NCI-H1092 (cell line): ENCODE measurements around the gene RCOR3.
A peak's percentile ranks its signal among the peaks of the same experiment; 100 is the strongest.

Experiments
- DNase-seq: peaks from one replicate; lab custom pipeline; 2025; lab: John Stamatoyannopoulos, UW

RCOR3 gene

DNA sequence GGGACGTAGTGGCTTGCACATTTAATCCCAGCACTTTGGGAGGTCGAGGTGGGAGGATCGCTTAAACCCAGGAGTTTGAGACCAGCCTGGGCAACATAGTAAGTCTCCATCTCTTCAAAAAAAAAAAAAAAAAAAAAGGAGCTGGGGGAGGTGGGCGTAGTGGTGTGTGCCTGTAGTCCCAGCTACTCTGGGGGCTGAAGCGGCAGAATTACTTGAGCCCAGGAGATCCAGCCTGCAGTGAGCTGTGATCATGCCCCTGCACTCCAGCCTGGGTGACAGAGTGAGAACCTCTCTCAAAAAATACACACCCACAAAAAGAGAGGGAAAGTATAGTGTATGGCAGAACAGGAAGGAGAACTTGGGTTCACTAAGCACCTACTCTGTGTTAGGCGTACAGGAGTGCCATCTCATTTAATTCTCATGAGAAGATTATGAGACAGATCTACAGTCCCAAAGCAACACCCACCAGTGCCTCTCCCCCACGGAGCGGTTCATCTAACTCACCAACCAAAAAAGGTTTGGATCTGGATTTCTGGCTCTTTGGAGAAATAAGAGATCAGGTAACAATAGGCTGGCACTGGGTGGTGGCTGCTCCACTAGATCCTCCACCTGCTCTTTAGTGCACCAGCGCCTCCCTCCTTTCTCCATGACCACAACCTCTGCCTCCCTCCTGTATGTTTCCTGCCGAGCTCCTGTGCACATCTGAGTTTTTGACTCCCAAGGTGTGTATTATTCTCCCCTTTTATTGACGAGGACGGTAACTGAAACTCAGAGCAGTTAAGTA, 66.0 kb downstream of the RCOR3 start:
- no peak for DNase-seq

DNA sequence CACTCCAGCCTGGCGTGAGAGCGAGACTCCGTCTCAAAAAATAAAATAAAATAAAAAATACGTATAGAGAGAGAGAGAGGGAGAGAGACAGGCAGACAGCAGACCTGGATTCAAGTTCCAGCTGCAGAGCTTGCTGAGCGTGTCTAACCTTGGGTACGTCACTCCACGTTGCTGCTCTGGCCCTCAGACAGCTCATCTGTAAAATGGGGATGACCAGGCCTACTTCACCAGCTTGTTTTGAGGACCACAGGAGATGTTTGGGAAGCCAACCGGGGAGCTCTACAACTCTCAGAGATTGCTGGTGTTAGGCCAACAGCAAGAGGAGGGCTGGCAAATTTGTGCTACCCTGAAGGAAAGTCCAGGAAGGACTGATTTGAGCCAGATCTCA, 67.0 kb downstream of the RCOR3 start:
- no peak for DNase-seq

DNA sequence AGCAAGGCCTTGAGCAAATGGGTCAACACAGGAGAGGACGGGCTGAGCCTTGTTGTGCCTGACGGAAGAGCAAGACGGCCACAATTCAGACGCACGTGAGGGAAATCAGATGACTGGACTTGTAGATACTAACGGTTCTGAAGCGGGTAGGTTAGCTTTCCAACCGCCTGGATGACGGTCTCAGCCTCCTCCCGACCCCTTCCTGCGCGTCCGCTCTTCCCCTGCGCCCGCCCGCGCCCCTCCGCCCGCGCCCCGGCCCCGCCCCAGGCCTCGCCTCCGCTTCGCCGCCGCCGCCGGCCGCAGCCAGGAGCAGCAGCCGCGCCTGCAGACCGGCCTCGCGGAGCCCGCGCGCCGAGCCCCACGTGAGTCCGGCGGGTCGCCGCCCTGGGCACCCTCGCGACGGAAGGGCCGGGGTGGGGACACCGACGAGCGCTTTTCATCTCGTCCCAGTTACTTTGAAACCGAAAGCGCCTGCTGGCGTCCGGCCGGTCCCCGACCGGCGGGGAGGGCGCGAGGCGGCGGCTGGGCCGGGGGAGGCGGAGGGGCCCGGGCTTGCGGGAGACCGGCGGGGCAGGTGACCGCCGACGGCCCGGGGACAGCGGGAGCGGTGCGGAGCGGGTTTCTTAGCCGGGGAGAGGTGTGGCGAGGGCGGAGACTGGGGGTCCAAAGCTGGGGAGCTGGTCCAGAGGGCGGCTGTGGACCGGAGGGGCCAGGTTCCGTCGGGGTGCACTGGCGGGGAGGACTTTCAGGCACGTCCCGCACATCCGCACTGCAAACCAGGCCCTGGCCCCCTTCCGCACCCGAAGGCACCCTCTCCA, 67.6 kb downstream of the RCOR3 start, which contains the start of gene TRAF5:
TSS of gene TRAF5 (plus strand) at position 306 of the 818 bp plus-strand sequence. CDS start 26,407 bp downstream, outside the sequence.
- DNase-seq: peak; percentile 31

DNA sequence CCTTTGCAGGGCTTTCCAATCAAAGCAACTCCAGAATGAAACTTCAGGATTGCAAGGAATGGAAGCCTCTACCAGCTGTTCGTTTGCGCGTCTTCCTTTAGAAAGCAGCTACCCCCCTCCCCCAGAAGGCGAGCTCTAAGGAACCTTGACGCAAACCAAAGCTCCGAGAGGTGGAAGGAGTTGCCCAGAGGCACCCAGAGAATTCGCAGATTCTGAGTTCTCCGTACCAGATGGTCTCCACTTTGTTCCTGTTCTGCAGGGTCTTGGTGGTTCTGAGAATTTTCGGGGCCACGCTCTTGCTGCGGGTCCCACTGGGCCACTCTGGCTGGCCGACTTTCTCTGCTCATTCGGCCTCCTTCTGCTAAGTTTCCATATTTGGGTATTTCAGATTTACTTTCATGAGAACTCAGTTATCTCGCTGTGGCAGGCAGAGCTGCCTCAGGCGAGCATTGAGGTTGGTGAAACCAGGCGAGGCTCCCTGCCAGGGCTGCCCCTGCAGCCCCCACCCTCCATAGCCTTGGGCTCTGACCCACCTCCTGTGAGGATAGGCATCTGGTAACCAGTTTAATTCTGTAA, 68.3 kb downstream of the RCOR3 start:
- no peak for DNase-seq

DNA sequence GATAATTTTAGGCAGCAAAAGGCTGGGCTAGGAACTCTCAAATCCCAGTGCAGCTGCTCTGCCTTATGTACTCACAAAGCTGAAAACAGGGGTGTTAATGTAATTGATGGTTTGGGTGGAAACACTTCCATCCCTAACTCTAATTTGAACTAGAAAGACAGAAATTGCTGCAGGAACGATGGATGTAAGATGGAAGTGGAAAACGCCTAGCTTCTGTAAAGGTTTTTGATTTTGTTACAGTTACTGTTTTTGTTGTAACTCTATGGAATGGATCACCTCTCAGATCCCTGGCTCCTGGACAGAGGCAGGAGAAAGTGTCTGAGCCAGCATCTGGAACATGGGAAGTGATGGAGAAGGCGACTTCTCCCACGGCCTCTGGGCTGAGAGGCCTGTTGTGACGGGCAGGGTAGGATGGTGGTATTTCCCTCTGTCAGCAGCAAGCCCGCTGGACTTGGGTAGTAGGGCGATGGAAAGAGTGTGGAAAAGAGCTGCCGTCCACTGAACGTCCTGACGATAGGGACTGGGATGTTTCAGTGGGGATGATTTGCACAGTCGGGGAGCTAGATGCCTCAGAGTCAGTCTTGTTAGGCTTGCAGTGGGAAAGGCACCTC, 69.0 kb downstream of the RCOR3 start:
- DNase-seq: no peak

DNA sequence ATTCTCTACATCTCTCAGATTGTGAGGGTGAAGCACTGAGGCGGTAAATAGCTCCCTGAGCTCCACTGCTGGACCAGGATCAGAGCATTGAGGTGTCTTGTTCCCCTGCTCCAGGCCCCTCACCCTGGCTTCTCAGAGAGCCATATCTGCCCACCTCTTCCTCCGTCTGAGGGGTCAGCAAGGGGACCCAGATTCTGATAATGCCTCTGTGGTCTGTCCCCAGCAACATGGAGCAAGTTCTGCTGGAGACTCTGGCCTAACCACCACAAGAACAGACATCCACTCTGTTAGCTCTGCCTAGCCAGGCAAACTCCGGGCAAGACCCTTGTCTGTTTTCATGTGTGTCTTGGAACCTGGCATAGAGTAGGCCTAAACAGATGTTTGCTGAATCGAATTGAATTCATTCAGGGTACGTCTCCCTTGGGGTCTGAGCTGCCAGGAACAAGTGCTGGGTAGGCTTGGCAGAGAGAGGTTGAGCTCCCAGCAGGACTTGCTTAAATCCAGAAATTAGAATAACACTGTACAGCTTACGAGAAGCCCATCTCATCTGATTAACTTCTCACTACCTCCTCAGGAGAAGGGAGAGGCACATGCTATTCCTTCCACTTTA, 69.8 kb downstream of the RCOR3 start:
- DNase-seq: no peak

DNA sequence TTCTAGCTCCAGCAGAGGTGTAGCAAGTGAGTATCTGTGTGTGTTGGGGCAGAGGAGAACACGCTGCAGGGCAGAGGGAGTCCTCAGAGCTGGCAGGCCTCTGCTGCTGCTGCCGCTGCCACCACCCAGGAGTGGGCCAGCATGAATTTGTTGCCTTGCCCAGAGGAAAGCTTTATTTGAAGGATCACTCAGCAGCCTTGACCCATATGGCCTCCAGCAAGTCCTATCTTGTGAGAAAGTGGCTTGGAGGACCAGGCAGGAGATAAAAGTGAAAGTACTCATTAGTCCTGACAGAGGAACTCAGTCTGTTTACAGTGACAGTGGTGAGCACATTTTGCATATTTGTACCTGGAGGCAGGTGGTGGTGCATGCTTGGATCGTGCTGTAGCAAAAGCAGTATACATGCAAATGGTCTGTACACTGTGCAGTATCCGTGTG, 70.6 kb downstream of the RCOR3 start:
- no peak for DNase-seq

DNA sequence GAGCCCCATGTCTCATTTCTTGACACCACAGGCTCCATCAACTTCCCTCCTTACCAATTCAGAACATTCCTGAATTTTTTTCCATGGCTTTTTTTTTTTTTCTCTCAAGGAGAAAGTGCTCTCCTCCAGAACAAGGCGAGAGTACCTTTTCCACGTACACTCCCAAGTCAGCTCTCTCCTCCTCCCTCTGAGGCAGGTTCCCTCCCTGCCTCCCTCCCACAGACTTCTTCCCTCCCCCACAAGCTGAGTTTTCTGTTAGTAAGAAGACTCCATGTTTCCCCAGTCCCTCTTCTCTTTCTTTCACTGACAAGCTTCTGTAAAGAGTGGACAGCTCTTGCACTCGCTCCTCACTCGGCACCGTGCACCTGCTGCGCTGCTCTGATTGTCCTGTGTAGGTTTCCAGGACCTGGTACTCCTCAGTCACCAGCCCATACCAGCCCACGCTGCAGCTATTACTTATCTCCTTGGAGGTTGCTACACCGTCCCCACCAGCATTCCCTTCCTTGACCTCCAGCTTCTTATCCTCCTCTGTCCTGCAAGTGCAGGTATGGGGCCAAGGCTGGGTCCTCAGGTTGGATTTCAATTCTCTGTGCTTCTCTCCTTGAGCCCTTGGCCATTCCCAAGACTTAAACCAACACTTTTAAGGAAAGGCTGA, 71.2 kb downstream of the RCOR3 start:
- no peak for DNase-seq

DNA sequence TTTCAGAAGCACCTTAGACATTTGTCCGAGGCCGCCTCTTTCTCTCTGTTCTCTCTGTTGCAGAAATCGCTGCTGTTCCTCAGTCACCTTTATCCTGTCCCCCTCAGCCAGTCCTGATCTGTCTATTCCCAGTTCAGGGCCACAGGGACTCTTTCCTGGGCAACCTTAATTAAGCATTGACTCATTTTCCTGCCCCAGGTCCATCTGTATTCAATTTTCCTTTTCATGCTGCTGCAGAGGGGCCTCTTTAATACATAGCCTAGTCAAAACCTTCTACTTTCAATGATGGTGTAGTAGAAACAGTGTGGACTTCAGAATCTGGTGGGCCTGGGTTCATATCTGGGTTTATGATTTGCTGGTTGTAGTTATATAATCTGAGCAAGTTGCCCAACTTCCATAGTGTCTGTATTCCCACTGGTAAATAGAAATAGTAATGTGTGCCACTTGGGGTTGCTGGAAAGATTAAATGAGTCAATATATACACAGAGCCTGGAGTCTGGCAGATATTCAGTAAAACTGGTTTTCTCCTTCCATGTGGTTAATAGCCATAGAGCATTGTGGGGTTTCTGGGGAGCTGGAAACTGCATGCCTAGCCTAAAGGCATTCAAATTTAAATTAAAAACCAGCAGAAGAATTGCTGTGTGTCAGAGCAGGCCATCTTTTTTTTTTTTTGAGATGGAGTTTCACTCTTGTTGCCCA, 72.0 kb downstream of the RCOR3 start:
- no peak for DNase-seq

DNA sequence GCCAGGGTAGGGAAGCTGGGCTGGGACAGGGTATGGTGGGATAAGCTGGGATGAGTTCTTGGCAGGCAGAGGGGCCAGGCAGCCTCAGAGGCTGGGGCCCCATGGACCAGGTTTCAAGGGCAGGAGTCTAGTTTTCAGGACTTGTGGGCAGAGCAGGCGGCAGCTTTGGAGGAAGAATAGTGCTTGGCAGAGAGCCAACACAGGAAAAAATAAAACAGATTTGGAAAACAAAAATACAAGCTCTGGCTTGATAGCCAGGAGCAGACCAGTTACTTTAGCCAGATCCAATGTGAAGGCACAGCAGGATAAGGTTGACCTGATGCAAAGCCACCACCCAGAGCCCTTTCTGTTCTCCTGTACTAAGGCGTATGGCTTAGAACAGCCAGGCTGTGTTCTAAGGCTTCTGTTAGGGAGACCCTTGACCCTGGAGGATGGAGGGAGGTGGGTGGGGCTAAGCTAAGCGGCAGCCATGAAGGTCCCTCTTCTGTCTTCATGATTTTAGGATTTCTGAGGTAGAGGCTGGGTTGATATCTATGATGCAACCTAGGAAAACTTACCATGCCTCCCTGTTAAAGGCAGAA, 73.0 kb downstream of the RCOR3 start:
- DNase-seq: no peak

DNA sequence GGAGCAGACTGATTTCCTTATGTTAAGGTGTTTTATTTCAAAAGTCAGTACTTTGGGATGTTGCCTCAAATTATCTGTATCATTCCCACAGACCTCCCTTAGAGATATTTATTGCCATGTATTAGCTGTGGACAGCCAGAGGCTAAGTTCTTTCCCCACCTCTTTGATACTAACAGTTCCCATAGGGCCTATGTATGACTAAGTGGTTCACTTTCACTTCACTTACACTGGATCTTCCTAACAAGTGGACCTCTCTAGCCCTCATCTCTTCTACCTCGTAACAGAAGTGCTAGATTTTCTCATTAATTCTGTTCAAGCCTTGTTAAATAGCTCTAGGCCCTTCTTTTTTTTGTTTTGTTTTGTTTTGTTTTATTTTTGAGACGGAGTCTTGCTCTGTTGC, 73.7 kb downstream of the RCOR3 start:
- no peak for DNase-seq

DNA sequence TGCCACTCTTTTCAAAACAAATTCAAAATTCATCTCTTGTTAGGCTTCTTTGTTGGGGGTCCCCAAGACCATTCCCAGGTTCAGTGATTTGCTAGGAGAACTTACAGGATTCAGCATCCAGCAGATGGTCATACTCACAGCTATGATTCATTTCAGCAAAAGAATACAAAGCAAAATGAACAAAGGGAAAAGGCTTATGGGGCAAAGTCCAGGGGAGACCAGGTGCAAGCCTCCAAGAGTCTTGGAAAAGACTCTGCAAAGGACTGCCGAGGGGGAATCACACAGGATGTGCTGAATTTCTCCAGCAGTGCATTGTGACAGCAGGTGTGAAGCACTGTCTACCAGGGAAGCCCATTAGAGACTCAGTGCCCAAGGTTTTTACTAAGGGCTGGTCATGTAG, 74.7 kb downstream of the RCOR3 start:
- no peak for DNase-seq

DNA sequence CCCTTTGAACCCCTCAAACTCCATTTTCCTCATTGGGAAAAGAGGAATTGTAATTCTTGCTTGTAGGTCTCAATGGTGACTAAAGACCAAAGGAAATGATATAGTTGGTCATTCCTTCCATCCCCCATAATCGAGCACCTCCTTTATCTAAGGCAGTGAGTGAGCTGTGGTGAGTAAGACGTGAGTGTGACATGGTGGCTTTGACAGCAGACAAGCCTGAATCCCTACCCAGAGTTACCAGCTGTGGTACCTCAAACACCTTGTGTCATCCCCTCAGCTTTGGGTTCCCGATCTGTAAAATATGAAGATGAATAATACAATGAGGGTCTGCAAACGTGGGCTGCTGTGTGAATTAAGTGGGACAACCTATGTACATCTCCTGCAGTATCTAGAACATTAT, 75.8 kb downstream of the RCOR3 start:
- DNase-seq: no peak

DNA sequence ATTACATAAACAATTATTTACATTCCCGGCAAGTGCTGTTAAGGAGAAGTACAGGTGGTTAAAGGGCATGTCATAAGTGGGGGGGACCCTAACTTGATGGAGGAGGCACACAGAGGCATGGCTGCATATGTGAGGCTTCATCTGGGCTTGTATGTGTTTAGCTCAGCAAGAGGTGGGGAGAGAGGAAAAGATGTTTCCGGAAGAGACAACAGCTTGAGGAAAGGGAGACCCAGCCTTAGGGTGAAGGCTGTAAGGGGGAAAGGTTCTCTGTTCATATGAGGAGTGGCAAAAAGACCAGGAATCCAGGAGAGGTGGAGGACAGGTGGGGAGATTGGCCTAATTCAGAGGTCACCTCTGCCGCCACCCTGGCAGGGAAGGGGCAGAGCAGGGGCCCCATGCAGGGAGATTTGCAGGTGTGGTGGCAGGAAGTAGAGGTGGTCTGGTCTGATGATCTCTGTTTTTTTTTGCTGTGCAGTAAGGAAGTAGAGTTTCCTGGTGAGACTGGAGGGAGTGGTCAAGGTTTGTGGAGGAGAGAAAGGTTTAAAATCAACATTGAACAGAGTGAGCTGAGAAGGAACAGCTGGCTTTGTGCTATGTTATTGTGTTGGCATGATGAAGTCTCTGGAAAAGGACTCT, 76.5 kb downstream of the RCOR3 start:
- DNase-seq: no peak

DNA sequence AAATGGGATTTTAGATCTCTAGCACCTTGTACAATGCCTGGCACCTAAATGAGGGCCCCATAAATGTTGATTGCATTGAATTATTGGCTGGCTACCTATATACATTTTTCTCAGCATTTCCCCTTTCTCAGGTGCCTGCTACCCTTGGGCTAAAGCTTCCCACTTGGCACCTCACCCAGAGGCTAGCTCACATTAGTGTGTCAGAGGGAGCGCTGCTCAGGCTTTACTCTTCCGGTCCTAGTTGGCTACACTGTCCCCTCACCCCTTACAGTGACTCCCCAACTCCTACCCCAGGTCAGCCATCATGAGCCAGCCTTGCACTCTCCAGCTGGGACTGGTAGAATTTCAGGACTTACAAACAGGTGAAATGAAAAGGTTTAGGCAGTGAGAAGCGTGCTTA, 77.0 kb downstream of the RCOR3 start:
- no peak for DNase-seq

DNA sequence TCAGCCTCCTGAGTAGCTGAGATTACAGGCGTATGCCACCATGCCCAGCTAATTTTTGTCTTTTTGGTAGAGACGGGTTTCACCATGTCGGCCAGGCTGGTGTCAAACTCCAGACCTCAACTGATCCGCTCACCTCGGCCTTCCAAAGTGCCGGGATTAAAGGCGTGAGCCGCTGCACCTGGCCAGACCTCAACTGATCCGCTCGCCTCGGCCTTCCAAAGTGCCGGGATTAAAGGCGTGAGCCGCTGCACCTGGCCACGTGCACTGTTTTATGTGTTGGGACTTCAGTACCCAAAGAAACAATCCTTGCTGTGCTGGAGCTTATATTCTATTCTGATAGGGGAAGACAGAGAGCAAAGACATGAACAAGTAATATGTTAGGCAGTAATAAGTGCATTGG, 77.6 kb downstream of the RCOR3 start:
- no peak for DNase-seq

DNA sequence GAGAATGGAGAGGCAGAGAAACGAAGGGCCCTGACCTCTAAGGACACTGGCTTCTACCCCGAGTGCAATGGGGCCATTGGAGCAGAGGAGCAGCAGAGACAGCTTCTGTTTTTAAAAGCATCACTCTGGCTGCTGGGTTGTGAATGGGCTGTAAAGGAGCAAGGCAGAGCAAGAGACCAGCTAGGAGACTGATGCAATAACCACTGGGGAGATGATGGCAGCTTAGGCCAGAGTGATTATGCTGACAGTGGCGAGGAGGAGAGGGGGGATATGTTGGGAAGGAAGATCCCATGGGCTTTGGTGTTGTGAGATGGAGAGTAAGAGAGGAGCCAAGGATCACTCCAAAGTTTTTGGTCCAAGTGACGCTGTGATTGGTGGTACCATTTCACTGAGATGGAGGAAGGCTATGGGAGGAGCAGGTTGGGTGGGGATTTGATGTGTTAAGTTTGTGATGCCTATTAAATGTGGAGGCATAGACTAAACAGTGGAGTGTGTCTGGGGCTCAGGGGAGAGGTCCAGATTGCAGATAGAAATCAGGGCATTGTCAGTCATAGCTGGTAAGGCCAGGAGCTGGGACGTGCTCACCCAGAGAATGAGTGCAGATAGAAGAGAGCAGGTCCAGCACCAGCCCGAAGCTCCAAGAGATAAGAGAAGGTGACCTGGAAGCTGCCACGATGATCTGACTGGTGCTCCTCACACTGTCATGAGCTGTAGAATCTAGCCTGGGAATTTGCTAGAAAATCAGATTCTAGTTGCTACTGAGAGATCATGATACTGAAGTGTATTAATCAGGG, 78.5 kb downstream of the RCOR3 start:
- no peak for DNase-seq

DNA sequence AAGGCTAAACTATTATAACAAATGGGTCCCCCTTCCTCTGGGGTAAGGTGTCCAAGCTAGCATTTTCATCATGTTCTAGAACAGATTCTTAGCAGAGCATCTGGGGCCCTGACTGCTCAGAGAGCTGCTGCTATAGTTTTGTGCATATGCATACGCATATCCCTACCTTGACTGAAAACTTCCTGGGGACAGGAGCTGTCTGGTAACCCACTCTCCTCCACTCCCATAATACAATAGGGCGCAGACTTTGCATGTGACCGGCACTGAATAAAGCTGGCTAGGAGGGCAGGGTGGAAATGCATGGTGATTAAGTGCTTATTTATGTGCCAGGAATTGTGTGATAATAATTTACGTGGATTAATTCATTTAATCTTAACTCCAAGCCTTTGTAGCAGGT, 79.1 kb downstream of the RCOR3 start:
- no peak for DNase-seq

DNA sequence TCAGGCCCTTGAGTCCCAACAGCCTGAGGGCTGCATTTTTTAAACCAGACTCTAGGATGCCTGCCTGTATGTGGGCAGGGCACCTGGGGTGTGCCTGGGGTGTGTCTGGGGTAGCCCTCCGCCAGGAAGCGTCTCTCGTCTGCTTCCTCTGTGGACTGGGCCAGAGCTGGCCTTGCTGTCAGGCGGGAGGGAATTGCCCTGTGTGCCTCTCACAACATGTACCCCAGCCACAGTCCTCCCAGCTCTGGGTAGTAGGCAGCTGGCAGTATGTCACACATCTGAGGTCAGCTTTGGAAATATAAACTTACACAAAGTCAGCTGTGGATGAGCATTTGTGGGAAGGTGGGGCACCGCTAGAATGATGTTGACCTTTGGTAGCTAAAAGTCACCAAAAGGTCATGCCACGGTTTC, 80.5 kb downstream of the RCOR3 start:
- no peak for DNase-seq
